ENCODE measurements around the gene GRB7. TPM values are rescaled to one million over a fixed set of nuclear protein-coding genes. Genes with fewer than 3 reads are reported as not detected.
"Not testable (repeated sequence)": the region's sequence is repeated elsewhere in the genome, so short reads cannot be mapped to it uniquely, and the experiment has no call there.

GRB7 gene
- 12.0 TPM for total RNA-seq

DNA sequence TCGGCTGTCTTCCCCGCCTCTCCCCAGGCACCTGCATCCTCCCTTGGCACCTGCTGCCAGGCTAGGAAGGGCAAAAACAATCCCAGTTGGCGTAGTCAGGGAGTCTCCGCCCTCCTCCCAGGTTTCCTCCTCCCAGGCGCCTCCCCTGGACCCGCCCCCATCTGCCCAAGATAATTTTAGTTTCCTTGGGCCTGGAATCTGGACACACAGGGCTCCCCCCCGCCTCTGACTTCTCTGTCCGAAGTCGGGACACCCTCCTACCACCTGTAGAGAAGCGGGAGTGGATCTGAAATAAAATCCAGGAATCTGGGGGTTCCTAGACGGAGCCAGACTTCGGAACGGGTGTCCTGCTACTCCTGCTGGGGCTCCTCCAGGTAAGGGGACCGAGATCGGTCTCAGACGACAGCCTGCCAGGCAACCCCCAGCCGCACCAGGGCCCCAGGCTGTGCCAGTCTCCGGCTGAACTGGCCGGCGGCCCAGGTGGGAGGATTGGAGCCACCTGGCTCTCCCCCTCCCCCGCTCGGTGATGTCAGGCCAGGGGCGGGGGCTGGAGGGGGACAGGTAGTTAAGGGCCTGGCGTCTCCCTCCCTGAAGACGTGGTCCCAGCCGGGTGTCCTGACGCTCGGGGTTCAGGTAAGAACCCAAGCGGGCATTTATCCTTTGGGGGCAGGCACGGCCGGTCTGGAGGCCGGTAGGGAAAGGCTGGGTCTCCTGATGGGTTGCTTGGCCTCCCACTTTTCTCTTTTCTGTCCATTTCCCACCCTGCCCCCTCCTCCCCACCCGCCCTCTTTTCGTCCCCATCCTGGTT is at the start of gene GRB7:
TSS of gene GRB7 (plus strand) at position 179 of the 808 bp plus-strand sequence. CDS start 4,364 bp downstream, outside the sequence.
- peak; percentile 74 for ATAC-seq
- DNase-seq (ENCODE audit: low spot score), result peak; percentile 89

DNA sequence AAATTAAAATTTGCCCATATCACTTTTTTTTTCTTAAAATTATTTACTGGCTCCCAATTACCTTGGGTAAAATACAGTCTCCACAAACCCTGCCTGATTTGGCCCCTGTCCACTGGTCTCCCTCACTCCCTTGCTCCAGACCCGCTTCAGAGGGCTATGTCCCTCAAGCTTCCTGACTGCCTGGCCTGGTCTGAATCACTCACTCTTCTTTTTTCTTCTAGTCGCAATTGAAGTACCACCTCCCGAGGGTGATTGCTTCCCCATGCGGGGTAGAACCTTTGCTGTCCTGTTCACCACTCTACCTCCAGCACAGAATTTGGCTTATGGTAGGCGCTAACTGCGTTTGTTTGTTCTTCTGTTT is 49.3 kb upstream of the GRB7 start:
- DNase-seq (ENCODE audit: low spot score), result no peak

DNA sequence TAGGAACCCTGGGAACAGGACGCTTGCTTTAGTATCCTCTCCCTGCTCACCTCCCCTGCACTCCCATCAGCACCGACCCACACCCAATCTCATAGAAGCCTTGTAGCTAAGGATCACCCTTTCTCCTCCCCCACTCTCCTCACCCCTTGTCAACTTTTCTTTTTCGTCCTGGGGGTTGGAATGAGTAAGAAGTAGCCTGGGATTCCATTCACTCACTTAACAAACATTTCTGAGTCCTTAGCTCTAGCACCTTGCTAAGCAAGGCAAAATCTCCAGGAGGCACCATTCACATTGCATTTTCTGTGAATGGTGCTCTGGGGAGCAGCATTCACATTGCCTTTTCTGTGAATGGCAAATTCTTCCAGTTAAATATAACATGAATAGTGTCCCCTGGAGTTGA is 48.8 kb upstream of the GRB7 start:
- DNase-seq (ENCODE audit: low spot score) (no peak), ATAC-seq (no peak)

More for the DNA sequence above, 49.3 kb upstream of the GRB7 start:
- no peak for ATAC-seq

DNA sequence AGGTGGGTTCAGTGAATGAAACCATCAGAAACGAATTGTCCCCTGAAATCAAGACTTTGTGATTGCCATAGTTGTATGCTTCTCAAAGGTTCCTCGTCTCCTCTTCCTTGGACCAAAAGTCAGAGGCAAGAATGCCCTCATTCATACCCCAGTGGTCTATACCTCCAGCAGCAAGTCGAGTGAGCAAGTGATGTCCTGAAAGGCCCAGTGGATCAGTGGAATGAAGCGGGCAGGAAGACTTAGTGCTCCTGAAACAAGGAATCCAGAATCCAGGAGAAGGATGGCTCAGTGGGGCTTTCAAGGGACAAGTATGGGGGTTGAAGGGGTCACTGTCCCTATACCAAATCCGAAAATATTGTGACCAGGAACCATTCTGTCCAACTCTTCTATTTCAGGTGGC is 43.1 kb upstream of the GRB7 start:
- DNase-seq (ENCODE audit: low spot score), result no peak
- no peak for ATAC-seq

DNA sequence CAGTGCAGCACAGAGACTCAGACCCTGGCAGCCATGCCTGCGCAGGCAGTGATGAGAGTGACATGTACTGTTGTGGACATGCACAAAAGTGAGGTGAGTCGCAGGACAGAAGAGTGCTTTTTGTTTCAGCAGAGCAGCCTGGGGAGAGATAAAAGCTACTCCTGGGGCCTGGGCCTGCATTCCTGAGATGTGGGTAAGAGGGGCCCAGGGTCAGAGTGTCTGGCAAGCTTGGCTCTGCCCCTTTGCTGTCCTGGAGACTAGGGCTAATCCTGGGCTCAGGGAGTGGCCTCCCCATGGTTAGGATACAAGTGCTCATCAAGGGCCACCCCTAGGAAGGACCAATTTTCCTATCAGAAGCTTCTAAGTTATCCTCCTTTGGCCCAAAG is 42.7 kb upstream of the GRB7 start:
- ATAC-seq, result peak; percentile 5
- DNase-seq (ENCODE audit: low spot score), result no peak

DNA sequence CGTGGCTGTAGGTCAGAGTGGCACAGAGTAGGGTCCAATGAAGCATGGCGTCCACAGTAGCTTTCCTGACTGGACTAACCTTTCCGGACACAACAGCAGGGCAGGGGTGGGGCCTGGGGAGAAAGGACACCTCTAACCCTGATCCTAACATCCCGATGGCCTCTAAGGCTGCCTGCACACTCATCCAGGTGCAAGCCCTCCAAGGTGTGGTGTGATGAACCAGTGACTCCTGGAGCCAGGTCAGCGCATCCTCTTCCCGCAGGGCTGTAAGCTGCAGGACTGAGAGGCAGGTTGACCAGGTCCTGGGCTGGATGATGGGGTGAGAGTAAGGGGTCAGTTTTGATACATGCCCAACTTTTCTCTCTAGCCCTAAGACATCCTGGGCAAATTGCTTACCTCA is 41.0 kb upstream of the GRB7 start:
- DNase-seq (ENCODE audit: low spot score), result no peak
- ATAC-seq, result no peak

DNA sequence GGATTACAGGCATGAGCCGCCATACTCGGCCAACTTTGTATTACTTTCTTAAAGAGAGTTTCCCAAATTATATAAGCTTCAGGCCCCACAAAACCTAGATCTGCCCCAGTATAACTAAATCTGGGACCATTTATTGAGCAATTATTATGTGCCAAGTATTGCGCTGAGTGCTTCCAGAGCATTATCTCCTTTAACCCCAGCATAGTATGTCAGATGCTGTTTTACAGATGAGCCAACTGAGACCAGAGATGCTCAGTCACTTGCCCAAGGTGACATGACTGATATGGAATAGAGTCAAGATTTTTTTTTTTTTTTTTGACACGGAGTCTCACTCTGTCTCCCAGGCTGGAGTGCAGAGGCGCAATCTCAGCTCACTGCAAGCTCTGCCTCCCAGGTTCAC is 39.8 kb upstream of the GRB7 start:
- no peak for DNase-seq (ENCODE audit: low spot score)
- no peak for ATAC-seq

DNA sequence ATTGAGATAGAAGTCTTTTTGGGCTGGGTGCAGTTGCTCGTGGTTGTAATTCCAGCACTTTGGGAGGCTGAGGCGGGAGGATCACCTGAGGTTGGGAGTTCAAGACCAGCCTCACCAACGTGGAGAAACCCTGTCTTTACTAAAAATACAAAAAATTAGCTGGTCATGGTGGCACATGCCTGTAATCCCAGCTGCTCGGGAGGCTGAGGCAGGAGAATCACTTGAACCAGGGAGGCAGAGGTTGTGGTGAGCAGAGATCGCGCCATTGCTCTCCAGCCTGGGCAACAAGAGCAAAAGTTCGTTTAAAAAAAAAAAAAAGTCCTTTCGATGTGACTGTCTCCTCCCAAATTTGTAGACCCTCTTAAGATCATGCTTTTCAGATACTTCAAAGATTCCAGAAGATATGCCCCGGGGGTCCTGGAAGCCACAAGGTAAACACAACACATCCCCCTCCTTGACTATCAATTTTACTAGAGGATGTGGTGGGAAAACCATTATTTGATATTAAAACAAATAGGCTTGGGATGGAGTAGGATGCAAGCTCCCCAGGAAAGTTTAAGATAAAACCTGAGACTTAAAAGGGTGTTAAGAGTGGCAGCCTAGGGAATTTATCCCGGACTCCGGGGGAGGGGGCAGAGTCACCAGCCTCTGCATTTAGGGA is 38.5 kb upstream of the GRB7 start:
- ATAC-seq; DNase-seq (ENCODE audit: low spot score): not testable (repeated sequence)

DNA sequence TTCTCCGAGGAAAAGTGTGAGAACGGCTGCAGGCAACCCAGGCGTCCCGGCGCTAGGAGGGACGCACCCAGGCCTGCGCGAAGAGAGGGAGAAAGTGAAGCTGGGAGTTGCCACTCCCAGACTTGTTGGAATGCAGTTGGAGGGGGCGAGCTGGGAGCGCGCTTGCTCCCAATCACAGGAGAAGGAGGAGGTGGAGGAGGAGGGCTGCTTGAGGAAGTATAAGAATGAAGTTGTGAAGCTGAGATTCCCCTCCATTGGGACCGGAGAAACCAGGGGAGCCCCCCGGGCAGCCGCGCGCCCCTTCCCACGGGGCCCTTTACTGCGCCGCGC is 38.0 kb upstream of the GRB7 start, which contains the start of gene ERBB2:
TSS of gene ERBB2 (plus strand) at position 247 of the 330 bp plus-strand sequence. CDS start 175 bp downstream, outside the sequence.
- no peak for DNase-seq (ENCODE audit: low spot score)
- ATAC-seq, result peak; percentile 11

DNA sequence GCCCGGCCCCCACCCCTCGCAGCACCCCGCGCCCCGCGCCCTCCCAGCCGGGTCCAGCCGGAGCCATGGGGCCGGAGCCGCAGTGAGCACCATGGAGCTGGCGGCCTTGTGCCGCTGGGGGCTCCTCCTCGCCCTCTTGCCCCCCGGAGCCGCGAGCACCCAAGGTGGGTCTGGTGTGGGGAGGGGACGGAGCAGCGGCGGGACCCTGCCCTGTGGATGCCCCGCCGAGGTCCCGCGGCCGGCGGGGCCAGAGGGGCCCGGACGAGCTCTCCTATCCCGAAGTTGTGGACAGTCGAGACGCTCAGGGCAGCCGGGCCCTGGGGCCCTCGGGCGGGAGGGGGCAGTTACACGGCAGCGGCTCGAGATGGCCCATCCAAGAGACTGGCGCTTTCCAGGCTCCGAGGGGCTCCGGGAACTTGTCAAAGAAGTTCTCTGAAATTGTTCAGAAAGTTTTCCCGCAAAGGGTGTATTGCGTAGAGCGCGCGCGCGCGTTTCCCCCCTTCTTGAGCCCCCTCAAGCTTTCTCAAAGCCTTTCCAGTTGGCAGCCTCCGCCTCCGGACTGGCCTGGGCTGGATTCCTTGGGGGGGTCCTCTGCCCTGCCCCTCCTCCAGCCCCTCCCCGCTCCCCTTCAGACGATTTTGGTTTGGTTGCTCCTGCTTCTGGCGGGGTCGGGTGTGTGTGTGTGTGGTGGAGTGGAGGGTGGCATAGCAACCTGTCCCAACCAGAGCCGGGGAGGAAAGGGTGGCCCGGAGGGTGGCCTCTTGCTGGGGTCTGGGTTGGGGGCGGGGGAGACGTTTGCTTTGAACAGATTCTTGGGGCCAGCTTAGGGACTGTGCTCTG is 37.4 kb upstream of the GRB7 start:
- ATAC-seq, result peak; percentile 29
- no peak for DNase-seq (ENCODE audit: low spot score)

DNA sequence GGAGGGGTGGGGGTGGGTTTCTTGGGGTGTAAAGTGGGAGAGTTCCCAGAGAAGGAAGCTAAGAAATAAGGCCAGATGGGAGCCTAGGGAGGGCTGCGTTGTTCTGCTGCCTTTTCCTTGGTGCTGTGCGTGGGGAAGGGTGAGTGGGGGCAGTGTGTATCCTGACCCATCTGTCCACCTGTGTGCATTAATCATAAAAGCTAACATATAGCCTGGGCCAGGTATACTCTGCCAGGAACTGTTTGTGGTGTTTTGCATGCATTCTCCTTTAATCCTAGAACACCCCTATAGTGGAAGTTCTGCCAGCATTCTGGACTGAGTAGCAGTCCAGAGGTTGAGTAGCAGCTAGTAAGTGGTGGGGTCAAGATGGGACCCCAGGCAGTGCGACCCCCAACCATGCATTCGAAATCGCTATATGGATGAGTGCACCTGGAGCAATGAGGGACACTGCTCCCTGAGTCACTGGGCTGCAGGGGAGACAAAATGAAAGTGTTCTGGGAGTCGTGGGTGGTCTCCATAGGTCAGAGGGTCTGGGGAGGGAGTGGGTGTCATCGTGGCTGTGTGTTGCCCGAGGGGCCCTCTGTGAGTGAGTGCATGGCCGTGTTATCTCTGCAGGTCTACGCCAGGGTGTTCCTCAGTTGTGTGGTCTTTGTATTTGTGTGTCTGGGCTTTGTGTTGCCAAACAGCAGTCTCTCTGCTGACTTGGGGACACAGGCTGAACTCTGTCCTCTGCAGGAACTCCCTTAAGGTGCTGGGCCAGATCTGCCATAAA is 36.5 kb upstream of the GRB7 start:
- no peak for ATAC-seq

DNA sequence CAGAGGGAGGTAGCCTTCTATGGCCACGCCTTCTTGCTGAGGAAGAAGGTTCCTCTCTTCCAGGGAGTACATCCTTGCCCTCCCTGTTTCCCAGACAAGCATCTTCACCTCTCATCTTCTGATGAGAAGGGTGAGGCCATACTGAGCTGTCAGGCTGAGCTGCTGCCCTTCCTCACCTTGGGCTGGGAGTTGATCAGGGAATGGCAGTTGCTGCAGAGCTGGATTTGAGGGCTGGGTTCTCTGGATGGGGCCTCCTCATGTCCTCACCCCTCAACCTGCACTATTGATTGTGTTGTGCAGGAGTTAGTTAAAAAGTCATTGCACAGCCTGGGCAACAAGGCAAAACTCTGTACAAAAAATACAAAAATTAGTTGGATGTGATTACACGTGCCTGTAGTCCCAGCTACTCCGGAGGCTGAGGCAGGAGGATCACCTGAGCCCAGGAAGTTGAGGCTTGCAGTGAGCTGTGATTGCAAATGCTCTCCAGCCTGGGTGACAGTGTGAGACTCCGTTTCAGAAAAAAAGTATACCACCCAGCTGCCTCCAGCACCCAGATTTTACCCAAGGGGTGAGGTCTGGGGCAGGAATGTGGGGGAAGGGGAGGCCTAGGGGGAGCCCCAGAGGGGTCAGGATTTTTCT is 35.8 kb upstream of the GRB7 start:
- no peak for ATAC-seq

More for the DNA sequence above, 36.5 kb upstream of the GRB7 start:
- DNase-seq (ENCODE audit: low spot score), result no peak

DNA sequence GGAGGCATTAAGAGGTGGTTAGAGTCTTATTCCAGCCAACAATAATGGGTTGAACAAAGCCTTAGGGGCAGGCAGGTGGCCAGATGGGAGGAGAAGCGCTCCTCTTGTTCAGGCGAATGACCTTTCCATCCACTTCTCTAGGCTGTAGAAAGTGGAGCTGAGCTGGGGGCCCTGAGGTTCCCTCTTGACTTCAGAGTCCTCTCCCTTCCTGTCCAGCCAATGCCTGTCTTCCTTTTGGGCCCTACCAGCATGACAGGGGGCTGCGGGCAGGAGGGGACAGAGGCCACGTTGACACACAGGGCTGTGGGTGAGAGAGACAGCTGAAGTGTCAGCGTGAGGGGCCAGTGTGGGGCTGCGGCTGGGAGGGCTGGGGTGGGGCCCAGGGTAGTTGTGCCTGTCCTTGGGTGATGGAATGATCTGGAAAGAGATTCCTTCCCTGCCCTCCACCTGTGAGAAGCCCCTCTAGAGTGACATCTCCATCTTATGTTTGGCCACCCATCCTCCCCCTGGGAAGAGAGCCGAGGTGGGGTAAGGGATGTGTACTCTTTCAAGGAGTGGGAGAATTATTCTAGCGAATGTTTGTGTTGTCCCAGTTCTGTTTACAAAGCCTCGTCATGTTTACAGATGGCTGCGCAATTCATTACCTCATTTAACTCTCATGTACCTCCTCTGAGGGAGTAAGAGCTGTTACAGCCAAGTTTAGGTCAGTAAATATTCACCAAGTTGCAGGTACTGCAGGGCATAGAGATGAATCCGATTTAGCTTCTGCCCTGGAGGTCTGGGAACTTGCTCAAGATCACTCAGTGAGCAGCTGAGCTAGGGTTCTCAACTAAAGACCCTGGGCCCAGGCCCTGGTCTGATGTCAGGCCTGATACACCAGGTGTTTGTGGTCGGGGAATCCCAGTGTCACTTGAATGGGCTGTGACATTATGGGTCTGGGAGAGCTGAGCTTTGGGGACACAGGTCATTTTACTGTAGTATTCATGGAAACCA is 34.5 kb upstream of the GRB7 start:
- DNase-seq (ENCODE audit: low spot score) (peak; percentile 80), ATAC-seq (peak; percentile 63)

More for the DNA sequence above, 35.8 kb upstream of the GRB7 start:
- no peak for DNase-seq (ENCODE audit: low spot score)

DNA sequence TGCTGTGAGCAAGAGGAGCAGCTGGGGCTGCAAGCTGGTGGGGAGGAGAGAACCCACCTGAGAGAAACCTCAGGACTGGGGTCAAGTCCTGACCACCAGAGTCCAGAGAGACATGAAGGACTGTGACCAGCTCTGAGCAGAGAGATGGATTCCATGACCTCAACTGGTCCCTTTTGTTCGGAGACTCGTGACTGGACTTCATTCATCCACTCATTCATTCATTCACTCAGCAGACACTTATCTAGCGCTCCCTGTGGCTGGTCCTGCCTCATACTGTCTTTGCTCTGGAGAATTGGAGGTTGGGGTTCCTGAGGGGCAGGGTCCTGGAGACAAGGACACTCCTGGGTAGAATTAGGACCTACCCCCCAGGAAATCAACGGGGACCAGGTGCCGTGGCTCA is 33.8 kb upstream of the GRB7 start:
- no peak for DNase-seq (ENCODE audit: low spot score)
- ATAC-seq, result no peak

DNA sequence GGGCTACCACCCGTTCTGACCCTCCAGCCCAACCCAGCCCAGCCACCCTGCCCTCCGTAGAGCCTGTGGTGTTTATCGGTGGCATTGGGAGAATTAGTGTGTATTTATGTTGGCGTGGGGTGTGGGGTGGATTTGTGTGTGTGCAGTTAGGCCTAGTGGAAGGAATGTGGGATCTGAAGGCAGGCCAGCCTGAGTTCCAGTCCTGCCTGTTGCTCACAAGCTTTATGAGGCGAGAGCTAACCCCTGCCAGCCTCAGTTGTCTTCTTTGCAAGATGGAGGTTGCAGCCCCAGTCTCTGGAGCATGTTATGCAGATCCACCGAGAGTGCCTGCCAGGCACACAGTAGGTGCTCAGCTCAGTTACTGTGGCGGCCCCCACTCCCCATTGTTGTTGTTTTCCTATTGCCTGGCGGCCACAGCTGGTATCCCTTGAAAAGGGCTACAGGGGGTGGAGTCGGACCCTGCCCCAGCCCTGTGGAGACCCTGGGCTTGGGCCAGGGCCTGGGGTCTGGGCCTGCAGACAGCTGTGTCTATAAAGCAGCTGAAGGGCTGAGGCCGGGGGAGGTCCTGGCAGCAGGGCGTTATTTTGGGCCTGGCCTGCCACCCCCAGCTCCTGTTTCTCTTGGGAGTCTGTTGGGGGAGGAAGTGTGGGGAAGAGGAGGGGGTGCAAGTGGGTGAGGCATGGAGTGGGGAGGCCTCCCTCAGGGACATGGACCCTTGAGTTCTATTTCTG is 32.8 kb upstream of the GRB7 start:
- no peak for ATAC-seq
- no peak for DNase-seq (ENCODE audit: low spot score)

DNA sequence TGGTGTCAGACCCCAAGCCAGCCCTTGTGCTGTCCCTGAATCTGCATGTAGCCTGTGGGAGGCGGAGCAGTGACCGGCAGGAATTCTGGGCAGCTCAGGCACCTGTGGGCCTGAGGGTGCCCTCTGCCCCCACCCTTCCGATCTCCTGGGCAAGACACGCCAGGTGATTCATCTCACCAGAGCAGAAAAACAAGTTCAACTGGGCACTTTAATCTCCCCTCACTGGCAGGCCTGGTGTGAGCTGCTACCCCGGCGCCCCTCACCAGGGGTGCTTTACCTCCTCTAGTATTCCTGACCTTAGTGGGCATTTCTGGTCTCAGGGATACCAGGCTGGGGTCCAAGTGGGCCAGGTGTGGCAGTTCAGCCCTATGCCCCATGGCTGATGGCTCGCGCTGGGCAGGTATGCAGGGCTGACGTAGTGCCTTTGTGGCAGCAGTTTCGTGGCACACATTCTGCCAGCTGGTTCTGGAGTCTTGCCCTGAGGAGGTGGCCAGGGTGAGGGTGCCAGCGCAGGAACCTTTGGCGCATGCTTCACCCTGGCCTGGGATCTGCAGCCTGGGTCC is 31.9 kb upstream of the GRB7 start:
- peak; percentile 95 for DNase-seq (ENCODE audit: low spot score)

DNA sequence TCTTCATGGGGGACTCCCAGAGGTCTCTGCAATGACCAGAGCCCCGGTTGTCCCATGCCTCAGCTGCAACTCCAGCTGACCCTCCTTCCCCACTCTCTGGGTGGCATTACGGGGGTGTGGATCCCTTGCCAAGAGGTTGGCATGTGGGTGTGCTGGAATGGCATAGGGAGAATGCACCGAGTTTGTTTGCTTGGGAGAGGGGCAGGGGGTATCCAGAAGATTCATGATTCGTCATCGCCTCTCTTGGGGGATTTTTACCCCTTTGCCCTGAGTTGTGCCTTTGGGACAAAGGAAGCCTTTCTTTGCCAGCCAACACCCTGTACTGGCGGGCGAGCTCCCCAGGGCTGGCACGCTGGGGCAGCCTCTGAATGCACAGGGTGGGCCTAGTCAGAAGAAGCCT is 31.4 kb upstream of the GRB7 start:
- no peak for ATAC-seq
- DNase-seq (ENCODE audit: low spot score), result no peak

More for the DNA sequence above, 31.9 kb upstream of the GRB7 start:
- peak; percentile 73 for ATAC-seq

DNA sequence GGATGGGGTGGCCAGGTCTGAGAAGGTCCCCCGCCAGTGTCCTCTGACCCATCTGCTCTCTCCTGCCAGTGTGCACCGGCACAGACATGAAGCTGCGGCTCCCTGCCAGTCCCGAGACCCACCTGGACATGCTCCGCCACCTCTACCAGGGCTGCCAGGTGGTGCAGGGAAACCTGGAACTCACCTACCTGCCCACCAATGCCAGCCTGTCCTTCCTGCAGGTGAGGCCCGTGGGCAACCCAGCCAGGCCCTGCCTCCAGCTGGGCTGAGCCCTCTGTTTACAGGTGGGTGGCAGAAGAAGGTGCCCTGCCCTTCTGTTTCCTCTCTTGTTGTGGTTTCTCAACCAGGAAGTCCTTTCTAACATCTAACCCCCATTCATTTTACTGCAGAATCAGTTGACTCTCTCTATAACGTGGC is 30.8 kb upstream of the GRB7 start:
- ATAC-seq (no peak), DNase-seq (ENCODE audit: low spot score) (no peak)

All from left lobe of liver (tissue), 2 donors.